ENCODE data around the gene MMP25.
A peak's percentile ranks its signal among the peaks of the same experiment; 100 is the strongest.
"Not testable (repeated sequence)": the region's sequence is repeated elsewhere in the genome, so short reads cannot be mapped to it uniquely, and the experiment has no call there.

The MMP25 gene

DNA sequence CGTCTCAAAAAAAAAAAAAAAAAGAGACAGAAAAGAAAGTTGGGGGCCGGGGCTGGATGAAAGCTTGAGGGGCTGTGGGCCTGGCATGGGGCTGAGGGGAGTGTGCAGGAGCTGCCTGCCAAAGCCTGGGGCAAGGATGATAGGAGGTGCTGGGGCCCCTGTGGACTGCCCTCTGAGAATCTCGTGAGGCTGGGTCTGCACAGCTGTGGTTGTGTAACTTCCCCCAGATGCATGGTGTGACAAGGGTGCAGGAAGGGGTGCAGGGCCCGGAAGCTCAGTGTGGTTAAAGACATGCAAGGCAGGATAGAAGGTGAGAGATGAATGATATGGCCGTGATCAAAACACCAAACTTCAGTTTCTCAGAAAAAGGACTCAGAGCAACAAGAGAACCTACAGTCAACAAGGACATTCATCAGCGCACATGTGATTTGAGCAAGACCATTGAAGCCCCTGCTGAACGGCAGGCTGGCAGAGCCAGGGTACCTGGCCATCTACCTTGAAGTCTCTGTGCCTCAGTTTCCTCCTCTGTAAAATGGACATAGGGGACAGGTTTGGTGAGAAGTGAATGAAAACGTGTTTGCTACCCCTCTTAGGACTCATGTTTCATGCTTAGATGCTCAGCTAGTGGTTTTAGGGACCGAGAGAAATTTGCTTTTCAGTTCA lies 28.6 kb downstream of the MMP25 start:
- DNase-seq = no peak

DNA sequence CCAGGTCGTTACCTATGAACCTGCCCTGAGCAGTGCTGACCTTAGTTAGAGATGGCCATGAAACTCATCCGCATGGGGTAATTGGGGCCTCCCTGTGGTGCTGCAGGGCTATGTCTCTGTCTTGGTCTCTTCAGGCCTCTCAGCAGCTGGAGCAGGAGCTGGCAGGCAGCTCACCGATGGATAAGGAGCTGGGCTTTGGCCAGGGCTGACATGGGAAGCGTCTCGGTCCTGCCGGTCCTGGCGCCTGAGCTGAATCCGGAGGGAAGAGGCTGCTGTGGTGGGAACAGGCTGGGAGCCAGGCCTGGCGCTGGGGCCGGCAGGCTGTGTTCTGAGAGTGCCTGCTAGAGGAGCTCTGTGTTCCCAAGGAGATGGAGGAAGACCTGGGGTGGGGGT lies 29.2 kb downstream of the MMP25 start:
- no peak for DNase-seq

DNA sequence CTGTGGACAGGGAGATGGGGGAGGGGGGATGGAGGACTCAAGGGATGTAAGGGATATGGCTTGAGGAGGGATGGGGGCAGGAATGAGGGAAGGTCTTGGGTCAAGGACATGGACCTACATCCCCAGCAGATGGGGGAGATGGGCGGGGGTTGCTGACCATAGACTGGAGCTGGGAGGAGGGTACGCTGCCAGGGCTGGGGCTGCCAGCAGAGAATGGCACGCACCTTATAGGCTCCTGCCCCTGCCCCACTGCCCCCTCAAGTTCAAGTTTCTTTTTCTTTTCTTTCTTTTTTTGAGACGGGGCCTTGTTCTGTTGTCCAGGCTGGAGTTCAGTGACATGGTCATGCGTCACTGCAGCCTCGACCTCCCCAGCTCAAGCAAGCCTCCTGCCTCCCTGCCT lies 29.6 kb downstream of the MMP25 start:
- not testable (repeated sequence) for DNase-seq

DNA sequence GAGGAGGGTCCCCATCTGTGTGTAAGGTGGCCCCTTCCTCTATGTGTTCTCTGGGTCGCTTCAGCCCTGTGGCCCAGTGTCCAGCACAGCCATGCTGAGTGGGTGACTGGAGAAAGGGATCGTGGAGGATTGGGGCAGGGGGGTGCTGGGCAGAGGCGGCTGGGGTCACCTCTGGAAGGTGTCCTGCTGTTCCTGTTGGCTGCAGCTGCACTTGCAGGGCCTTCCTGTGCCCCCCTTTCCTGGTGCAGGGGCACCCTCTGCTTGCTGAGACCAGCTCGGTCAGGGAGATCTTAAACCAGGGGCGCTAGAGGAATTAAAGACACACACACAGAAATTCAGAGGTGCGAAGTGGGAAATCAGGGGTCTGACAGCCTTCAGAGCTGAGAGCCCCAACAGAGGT lies 30.2 kb downstream of the MMP25 start:
- no peak for DNase-seq

DNA sequence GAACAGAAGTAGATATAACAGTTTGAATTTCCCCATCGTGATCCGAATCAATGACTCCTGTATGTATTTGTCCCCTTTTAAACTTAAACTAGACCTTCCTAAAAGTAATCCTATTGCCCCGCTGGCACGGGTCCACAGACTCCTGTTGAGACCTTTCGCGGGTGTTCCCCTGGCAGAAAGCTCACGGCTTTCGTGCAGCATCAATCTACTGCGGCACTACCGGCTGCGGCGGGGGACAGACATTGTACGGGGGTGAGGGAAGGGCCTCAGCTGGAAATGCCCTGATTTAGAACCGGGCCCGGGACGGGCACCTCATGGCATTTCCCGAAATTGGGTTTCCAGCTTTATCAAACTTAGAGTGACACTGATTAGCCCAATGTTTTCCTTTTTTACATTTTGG lies 33.7 kb downstream of the MMP25 start:
- DNase-seq = no peak

DNA sequence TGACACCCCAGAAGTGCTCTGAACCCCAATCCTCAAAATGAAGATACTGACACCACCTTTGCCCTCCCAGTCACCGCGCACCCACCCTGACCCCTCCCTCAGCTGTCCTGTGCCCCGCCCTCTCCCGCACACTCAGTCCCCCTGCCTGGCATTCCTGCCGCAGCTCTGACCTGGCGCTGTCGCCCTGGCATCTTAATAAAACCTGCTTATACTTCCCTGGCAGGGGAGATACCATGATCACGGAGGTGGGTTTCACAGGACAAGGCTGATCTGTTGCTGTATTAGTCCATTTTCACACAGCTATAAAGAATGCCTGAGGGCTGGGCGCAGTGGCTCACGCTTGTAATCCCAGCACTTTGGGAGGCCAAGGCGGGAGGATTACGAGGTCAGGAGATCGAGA lies 35.6 kb downstream of the MMP25 start:
- not testable (repeated sequence) for DNase-seq

DNA sequence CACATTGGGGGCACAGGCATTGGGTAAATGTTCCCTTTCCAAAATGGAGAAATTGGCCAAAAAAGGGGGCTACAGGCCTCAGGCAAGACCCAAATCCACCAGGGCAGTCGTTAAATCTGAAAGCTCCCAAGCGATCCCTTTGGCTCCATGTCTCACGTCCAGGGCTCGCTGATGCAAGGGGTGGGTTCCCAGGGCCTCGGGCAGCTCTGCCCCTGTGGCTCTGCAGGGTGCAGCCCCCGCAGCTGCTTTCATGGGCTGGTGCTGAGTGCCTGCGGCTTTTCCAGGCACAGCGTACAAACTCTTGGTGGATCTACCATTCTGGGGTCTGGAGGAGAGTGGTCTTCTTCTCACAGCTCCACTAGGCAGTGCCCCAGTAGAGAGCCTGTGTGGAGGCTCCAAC lies 37.0 kb downstream of the MMP25 start:
- DNase-seq = not testable (repeated sequence)

DNA sequence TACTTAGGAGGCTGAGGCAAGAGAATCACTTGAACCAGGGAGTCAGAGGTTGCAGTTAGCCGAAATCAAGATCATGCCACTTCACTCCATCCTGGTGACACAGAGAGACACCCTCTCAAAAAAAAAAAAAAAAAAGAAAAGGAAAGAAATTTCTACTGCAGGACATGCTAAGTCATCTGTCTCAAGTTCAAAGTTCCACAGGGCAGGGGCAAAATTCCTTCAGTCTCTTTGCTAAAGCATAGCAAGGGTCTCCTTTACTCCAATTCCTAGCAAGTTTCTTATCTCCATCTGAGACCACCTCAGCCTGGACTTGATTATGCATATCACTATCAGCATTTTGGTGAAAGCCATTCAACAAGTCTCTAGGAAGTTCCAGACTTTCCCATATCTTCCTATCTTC lies 38.1 kb downstream of the MMP25 start:
- DNase-seq = no peak

DNA sequence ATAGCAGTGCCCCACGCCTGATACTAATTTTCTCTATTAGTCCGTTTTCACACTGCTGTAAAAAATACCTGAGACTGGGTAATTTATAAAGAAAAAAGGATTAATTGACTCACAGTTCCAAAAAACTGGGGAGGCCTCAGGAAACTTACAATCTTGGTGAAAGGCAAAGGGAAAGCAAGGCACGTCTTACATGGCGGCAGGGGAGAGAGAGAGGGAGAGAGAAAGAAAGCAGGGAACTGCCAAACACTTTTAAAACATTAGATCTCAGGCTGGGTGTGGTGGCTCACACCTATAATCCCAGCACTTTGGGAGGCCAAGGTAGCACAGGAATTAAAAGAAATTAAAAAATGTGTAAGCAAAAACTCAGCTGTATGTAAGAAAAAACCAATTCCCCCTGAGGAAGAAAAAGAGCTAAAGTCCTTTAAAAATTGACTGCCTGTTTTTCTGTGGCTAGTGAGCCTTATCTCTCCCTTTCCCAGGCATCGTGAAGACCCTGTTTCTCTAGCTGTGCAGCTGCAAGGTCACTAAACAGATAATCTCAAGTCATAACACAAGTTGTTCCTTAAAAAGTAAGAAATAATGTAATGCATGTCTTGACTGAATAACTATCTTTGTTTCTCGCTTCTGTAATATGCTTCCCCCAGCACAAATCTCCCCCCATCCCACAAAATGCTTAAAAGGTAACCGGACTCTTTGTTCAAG lies 38.8 kb downstream of the MMP25 start:
- no peak for DNase-seq

DNA sequence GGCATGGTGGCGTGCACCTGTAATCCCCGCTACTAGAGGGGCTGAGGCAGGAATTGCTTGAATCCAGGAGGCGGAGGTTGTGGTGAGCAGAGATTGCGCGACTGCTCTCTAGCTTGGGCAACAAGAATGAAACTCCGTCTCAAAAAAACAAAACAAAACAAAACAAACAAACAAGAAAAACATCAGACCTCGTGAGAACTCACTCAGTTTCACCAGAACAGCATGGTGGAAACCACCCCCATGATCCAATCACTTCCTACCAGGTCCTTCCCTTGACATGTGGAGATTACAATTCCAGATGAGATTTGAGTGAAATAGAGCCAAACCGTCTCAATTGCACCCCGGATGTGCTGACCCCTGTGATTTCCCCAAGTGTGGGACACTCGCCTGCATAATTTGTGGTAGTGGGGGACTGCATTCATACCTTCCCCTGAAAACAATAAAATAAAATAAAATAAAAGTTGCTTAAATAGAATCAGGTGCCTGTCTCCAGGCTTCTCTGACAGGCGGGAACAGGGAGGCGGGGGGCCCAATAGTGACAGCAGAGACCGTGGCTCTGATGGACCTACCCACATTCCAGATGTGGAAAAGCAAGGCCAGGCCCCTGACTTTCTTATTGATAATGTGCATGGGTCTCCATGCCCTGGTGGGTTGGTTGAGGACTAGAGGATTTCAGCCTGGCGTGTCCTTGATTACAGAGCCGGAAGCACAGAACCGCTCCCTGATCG lies 39.7 kb downstream of the MMP25 start:
- DNase-seq = no peak

DNA sequence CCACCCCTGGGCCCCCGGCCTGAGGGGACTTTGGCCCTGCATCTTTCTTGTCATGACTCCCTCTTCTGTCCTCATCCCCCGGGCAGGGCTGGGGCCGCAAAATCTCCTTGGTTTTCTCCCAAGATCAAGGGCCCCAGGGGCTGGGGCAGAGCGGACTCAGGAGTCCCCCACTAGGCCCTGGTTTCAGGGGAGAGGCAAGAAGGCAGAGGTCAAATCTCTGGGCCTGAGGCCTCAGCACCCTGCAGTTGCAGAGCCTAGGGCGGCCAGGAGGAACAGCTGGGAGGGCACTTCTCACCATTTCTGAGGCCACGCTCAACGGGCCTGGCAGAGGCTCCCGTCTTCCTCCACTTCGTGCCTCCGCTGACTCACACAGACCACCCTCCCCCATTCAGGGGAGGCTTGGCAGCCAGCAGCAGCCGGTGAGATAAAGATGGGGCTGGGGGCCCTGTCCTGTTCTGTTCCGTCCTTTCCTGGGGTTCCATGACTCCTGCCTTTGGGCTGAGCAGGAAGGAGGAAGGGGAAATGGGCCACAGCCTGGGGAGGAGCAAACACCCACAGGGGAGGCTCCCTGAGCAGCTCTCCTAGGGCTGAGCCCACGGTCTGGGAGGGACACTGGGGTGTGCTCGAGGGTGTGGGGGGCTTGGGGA lies 40.4 kb downstream of the MMP25 start:
- no peak for DNase-seq

DNA sequence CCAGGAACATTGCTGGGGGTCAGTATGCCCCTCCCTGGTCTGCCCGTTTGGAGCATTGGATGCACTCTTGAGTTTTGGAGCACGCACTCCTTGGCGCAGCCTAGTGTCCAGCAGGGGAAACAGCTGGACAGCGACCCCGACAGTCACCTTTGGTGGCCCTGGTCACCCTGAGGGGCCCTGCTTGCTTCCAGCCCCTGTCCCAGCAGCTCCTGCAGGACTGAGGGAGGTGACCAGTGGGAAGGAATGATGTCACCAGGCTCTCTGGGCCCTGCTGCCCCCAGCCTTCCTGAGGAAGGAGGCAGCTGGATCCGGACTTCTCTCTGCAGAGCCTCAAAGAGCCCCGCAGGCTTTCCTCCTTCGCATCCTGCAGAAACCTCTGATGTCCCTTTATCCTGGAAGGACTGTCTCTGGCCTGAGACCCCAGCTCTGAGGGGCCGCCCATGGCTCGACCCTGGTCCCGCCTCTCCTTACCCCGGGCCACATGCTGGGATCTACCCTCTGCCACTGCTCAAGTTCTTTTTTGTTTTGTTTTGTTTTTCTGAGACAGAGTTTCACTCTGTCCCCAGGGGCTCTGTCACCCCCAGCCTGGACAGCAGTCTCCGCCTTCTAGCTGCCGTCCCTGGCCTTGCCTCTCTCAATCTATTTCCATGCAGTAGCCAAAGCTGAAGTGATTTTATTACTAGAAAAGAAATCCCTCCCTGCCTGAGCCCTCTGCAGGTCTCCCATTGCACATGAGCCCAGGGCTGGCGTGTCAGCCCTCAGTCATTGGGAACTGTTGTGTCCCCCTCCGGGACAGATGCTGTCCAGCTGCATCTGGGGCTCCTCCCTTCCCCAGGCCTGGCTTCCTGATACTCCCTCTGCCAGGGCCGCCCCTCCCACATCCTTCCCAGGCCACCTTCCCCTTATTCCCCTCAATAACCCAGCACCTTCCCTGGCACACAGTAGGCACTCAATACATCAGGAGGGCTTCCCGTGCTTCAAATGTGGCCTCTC lies 41.2 kb downstream of the MMP25 start:
- DNase-seq = peak; percentile 46

DNA sequence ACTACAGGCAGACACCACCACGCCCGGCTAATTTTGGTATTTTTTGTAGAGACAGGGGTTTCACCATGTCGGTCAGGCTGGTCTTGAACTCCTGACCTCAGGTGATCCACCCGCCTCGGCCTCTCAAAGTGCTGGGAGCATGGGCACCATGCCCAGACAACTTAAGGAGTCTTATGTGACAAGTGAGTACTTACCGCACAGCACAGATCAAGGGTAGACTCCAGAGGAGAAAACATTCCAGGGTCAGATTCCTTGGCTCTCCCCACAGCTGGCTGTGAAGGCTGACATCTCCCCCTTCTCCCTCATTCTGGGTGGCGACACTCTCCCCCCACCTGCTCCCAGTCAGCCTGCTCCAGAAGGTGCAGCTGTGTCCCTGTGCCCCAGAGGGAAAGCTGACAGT lies 42.1 kb downstream of the MMP25 start:
- no peak for DNase-seq

DNA sequence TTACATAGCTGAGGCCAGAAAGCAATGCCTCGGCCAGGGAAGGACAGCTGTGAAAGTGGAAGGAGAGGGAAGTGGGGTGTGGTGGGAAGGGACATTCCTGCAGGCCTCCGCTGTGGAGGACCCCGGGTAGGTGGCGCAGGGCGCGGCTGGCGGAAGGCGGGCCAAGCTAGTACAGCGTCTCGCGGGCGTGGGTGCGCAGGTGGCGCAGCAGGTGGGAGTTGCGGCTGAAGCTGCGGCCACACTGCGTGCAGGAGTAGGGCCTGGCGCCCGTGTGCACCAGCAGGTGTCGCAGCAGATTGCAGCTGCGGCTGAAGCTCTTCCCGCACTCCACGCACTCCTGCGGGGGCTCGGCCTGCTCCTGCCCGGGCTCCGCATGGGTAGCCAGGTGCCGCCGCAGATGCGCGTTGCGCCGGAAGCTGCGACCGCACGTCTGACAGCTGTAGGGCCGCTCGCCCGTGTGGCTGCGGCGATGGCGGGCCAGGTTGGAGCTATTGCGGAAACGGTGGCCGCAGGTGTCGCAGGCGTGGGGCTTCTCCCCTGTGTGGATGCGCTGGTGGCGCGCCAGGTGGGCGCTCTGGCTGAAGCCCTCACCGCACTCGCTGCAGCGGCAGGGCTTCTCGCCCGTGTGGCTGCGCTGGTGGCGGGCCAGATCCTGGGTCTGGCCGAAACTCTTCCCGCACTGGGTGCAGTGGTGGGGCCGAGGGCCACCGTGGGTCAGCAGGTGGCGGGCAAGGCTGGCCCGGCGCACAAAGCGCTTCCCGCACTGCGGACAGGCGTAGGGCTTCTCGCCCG lies 42.8 kb downstream of the MMP25 start:
- no peak for DNase-seq

DNA sequence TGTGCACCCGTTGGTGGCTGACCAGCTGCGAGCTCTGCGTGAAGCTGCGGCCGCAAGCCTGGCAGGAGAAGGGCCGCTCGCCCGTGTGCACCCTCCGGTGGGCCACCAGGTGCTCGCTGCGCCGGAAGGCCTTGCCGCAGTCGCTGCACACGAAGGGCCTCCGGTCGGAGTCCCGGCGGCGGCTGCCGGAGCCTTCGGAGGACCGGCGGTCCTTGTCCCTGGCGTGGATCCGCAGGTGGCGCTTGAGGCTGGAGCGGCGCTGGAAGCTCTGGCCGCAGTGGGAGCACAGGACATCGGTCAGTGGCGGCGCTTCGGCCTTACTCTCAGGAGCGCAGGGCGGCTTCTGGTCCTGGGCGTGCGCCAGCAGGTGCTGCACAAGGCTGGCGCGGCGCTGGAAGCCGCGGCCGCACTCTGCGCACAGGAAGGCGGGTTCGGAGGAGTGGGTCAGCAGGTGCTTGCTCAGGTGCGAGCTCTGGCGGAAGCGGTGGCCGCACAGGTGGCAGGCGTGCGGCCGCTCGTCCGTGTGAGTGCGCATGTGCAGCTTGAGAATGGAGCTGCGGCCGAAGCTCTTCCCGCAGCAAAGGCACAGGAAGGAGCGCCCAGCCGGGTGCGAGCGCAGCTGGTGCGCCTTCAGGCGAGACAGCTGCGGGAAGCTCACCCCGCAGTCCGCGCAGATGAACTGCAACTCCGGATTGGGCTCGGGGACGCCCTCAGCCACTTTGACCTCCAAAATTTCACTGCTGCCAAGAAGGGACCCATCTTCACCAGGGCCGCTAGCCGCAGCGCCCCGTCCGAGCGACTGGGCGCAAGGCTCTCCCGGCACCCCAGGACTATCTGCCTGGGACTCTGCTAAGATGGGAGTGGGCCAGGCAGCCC lies 43.6 kb downstream of the MMP25 start:
- no peak for DNase-seq

DNA sequence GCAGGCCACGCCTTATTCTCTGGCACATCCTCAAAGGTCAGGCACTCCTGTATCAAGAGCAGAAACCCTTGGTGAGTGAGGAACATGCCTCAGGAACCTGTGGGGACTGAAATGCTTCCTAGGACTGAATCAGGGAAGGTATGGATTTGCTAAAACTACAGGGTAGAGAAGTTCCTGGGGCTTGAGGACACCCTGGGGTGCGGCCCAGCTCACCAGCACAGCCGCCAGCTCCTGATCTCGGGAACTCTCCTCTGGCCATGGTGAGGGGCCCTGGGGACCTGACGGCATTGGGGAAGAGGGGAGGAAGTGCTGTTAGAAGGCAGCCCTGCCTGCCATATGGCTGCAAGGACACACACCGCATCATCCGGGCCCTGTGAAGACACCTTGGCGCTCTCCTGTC lies 45.2 kb downstream of the MMP25 start:
- no peak for DNase-seq

DNA sequence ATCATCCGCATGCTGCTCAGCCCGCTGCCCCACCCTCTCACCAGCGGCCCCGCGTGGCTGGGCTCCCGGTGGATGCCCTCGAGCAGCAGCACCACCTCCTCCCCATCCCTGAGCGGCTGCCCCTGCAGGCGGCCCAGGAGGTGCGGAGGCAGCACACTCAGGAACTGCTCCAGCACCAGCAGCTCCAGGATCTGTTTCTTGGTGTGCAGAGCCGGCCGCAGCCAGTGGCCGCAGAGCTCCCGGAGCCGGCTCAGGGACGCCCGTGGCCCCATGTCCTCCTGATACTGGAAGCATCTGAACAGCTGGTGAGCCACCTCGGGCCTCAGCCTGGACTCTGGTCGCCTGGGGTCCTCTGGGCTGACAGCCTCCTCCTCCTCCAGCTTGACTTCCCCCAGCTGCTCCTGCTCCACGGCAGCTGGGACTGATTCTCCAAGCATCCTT lies 46.2 kb downstream of the MMP25 start:
- DNase-seq = peak; percentile 64

DNA sequence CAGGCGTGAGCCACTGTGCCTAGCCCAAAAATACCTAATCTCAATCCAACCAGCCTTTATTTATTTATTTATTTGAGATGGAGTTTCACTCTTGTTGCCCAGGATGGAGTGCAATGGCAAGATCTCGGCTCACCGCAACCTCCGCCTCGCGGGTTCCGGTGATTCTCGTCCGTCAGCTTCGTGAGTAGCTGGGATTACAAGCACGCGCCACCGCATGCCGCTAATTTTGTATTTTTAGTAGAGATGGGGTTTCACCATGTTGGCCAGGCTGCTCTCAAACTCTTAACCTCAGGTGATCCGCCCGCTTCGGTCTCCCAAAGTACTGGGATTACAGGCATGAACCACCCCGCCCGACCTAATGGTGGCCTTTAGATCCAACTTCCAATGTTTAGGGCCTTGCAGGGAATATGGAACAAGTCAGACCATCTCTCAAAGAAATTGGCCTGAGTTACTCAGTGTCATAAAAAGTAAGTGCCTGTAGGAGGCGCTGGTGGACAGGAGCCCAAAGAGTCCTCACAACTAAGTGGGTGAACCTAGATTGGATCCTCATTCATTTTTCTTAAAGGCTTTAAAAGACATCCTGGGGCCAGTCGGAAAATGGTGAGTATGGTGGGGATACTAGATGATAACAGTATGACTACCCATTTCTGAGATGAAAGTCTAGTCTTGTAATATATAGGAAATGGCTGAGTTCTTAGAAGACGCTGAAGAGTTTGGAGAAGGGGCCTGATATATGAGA lies 48.1 kb downstream of the MMP25 start:
- DNase-seq = no peak

DNA sequence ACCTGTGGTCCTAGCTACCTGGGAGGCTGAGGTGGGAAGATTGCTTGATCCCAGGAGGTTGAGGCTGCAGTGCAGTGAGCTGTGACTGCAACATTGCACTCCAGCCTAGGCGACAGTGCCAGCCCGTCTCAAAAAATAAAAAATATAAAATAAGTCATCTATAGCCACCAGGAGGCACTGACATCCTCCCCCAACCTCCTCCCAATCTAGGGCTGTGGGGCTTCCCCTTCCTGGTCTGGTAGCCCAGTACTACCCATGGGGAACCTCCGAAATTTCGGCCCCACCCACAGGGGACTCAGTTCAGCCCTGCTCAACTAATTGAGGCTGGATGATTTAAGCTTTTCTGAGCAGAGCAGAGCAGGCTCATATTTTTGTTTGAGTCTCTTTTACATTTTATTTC lies 49.5 kb downstream of the MMP25 start:
- DNase-seq = no peak
